Panc1 (cell line): ENCODE measurements around the gene PNMA8A. TPM values are rescaled to one million over a fixed set of nuclear protein-coding genes. Genes with fewer than 3 reads are reported as not detected.

Experiments
- ATAC-seq: fragments of 200-7000 bp; cut with Tn5 transposase; 2 replicates; pipeline ENCODE4 v1.9.1; 2020; ENCODE audit warnings: mild to moderate bottlenecking, moderate library complexity
- BruUV-seq: library from RNA; stranded (reverse); fragments of 400-500 nt; replicated peaks from 2 replicates; lab custom pipeline; 2021; lab: Mats Ljungman, UMichigan
- CTCF ChIA-PET: fragments of 300-600 bp; sonication (Branson Sonifier 250); formaldehyde crosslinking; loops from one replicate; lab custom pipeline; 2022; ENCODE audit warnings: antibody characterized with exemption; lab: Charles Lee
- POLR2A ChIA-PET: fragments of 300-600 bp; sonication (Branson Sonifier 250); formaldehyde crosslinking; loops from one replicate; lab custom pipeline; 2022; ENCODE audit warnings: antibody characterized with exemption; lab: Charles Lee
- DNase-seq: peaks from one replicate; pipeline ENCODE4 v3.0.0-alpha.2; 2010; ENCODE audit warnings: low read depth, low spot score
- H3K27ac ChIP-seq: 2 replicates; pipeline ENCODE4 v1.5.1; 2011; ENCODE audit warnings: mild to moderate bottlenecking, low read length, inconsistent platforms
- H3K27me3 ChIP-seq: fragments of 200-500 bp; sonication (Bioruptor generic); 2 replicates; pipeline ENCODE4 v1.6.0; 2014; ENCODE audit warnings: low read length, inconsistent platforms; ENCODE audit not compliant: control insufficient read depth, insufficient read depth
- H3K36me3 ChIP-seq: fragments of 200-500 bp; sonication (Bioruptor generic); 2 replicates; pipeline ENCODE4 v1.5.1; 2014; ENCODE audit warnings: inconsistent platforms, mild to moderate bottlenecking, low read length, moderate library complexity; ENCODE audit not compliant: control insufficient read depth, insufficient read depth
- H3K4me1 ChIP-seq: 2 replicates; pipeline ENCODE4 v1.5.1; 2011; ENCODE audit warnings: inconsistent platforms, mild to moderate bottlenecking, low read length, moderate library complexity; ENCODE audit not compliant: control insufficient read depth, insufficient read depth
- H3K4me3 ChIP-seq, 2 experiments: 2 replicates each; pipeline ENCODE4 v1.5.1; 2011 to 2012; ENCODE audit warnings: low read depth in 2 of 2, low read length in 2 of 2, mild to moderate bottlenecking in 2 of 2, inconsistent platforms in 1 of 2, moderate library complexity in 1 of 2
- H3K9me3 ChIP-seq: fragments of 200-500 bp; sonication (Bioruptor generic); 2 replicates; pipeline ENCODE4 v1.5.1; 2014; ENCODE audit warnings: low read depth, mild to moderate bottlenecking, inconsistent platforms, low read length, moderate library complexity; ENCODE audit not compliant: control insufficient read depth, insufficient read depth
- CTCF ChIP-seq: fragments of 450-650 bp; IDR thresholded peaks from 2 replicates; pipeline ENCODE4 v1.5.1; 2017; ENCODE audit warnings: mild to moderate bottlenecking
- POLR2AphosphoS5 ChIP-seq: IDR thresholded peaks from 2 replicates; pipeline ENCODE4 v1.6.1; 2012; ENCODE audit warnings: mild to moderate bottlenecking, low read depth, low read length, moderate library complexity
- REST ChIP-seq, 2 experiments: IDR thresholded peaks; 2 replicates each; pipeline ENCODE4 v1.6.1; 2011 to 2012; ENCODE audit warnings: low read depth in 2 of 2, control low read depth in 1 of 2, low read length in 1 of 2, mild to moderate bottlenecking in 1 of 2, moderate library complexity in 1 of 2; ENCODE audit not compliant: insufficient read depth in 1 of 2
- SIN3A ChIP-seq: IDR thresholded peaks from 2 replicates; pipeline ENCODE4 v1.6.1; 2012; ENCODE audit warnings: low read depth, mild to moderate bottlenecking, low read length, moderate library complexity, borderline replicate concordance; ENCODE audit not compliant: insufficient read depth
- TCF7L2 ChIP-seq: IDR thresholded peaks from 2 replicates; pipeline ENCODE4 v1.6.1; 2011; ENCODE audit warnings: mild to moderate bottlenecking, low read depth, low read length, inconsistent platforms
- in situ Hi-C: cut with HindIII; loops from 2 replicates; pipeline ENCODE4 v1.10.0; 2016; ENCODE audit warnings: low sequenced_read_pairs, low pct_unique_long_range_greater_than_20kb
- intact Hi-C: fragments of 100-400 bp; cut with micrococcal nuclease; formaldehyde crosslinking; loops from one replicate; pipeline ENCODE4 v1.10.0; 2022; ENCODE audit not compliant: unreplicated experiment
- total RNA-seq: library from RNA; stranded (reverse); gene quantifications from one replicate; pipeline ENCODE4 v1.2.1, GENCODE V29; 2021; ENCODE audit not compliant: unreplicated experiment

The PNMA8A gene
- total RNA-seq, 1 experiment from 2014 or later = not detected

GRCh38 chr19:46492841-46493235, 21.5 kb upstream of the PNMA8A start:
- Histone ChIP-seq H3K4me1 (no peaks in the 10 kb centered on the region), H3K27me3 (no peaks in the 10 kb centered on the region), H3K36me3 (no peaks in the 10 kb centered on the region), H3K9me3 (no peaks in the 10 kb centered on the region), H3K4me3 (no peak overlapping the region), H3K27ac (no peak overlapping the region)
- BruUV-seq = no TSS peak
- intact Hi-C loops = no loop called here
- ChIA-PET CTCF (no interaction called here), POLR2A (no interaction called here)
- TF ChIP-seq CTCF (no peak), POLR2AphosphoS5 (no peak), REST (IDR thresholded peaks at IDR 0.05; ENCODE audit: insufficient read depth in 1 of 2, low read depth in 2 of 2, low read length in 1 of 2) (no peak), TCF7L2 (no peak), SIN3A (no peak)
- in situ Hi-C loops = no loop called here
- DNase-seq (no peak), ATAC-seq (no peak)

GRCh38 chr19:46491975-46492682, 20.8 kb upstream of the PNMA8A start:
- Histone ChIP-seq H3K27ac (no peak overlapping the region), H3K9me3 (no peaks in the 10 kb centered on the region), H3K36me3 (no peaks in the 10 kb centered on the region), H3K4me1 (no peaks in the 10 kb centered on the region; the same call in 1 of the 2 replicates), H3K4me3 (no peak overlapping the region), H3K27me3 (no peaks in the 10 kb centered on the region)
- ChIA-PET CTCF (interaction anchor here (0.6 kb wide), 1 partner anchor 400 kb away, joined by 3 read pairs; no protein-coding TSS in a partner anchor), POLR2A (no interaction called here)
- in situ Hi-C loops (no loop called here), intact Hi-C loops (no loop called here)
- ATAC-seq (no peak), DNase-seq (no peak)
- TF ChIP-seq POLR2AphosphoS5 (no peak), REST (IDR thresholded peaks at IDR 0.05; ENCODE audit: insufficient read depth in 1 of 2, low read depth in 2 of 2, low read length in 1 of 2) (no peak), TCF7L2 (no peak), CTCF (no peak), SIN3A (no peak)
- BruUV-seq = no TSS peak
